ENCODE results near the gene ASCL1.

GRCh38 chr12:102970780-102971179 lies 13.3 kb downstream of the ASCL1 start:
- TF ChIP-seq FOXP4 (CRISPR knock-in tag; IDR thresholded peaks at IDR 0.05) = no peak
- TF ChIP-seq, protein P1, sequence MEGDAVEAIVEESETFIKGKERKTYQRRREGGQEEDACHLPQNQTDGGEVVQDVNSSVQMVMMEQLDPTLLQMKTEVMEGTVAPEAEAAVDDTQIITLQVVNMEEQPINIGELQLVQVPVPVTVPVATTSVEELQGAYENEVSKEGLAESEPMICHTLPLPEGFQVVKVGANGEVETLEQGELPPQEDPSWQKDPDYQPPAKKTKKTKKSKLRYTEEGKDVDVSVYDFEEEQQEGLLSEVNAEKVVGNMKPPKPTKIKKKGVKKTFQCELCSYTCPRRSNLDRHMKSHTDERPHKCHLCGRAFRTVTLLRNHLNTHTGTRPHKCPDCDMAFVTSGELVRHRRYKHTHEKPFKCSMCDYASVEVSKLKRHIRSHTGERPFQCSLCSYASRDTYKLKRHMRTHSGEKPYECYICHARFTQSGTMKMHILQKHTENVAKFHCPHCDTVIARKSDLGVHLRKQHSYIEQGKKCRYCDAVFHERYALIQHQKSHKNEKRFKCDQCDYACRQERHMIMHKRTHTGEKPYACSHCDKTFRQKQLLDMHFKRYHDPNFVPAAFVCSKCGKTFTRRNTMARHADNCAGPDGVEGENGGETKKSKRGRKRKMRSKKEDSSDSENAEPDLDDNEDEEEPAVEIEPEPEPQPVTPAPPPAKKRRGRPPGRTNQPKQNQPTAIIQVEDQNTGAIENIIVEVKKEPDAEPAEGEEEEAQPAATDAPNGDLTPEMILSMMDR (IDR thresholded peaks at IDR 0.05) = no peak
